Activated CD4-positive, alpha-beta T cell treated with anti-CD3 and anti-CD28 coated beads for 36 hours (primary cell): ENCODE data around the gene LRRC4C. TPM values are rescaled to one million over a fixed set of nuclear protein-coding genes. Genes with fewer than 3 reads are reported as not detected.
A peak's percentile ranks its signal among the peaks of the same experiment; 100 is the strongest.

Experiments
- ATAC-seq: fragments of 200-7000 bp; cut with Tn5 transposase; one replicate; pipeline ENCODE4 v1.10.0; 2021; ENCODE audit warnings: mild to moderate bottlenecking, moderate library complexity
- CTCF ChIA-PET: fragments of 350-600 bp; sonication (Branson Sonifier 250); formaldehyde crosslinking; loops from one replicate; lab custom pipeline; 2021; ENCODE audit warnings: antibody characterized with exemption; lab: Charles Lee
- POLR2A ChIA-PET: fragments of 350-600 bp; sonication (Branson Sonifier 250); formaldehyde crosslinking; loops from one replicate; lab custom pipeline; 2021; ENCODE audit warnings: antibody characterized with exemption, inconsistent platforms; lab: Charles Lee
- DNase-seq: peaks from one replicate; pipeline ENCODE4 v3.0.0-alpha.2; 2020
- H3K27ac Mint-ChIP-seq: one replicate; pipeline ENCODE4 v1.8.0; 2021; ENCODE audit warnings: mixed read lengths
- H3K27me3 Mint-ChIP-seq: one replicate; pipeline ENCODE4 v1.8.0; 2021; ENCODE audit warnings: mixed read lengths
- H3K36me3 Mint-ChIP-seq: one replicate; pipeline ENCODE4 v1.8.0; 2021; ENCODE audit warnings: low read depth, mixed read lengths
- H3K4me1 Mint-ChIP-seq: one replicate; pipeline ENCODE4 v1.8.0; 2021; ENCODE audit warnings: mixed read lengths
- H3K4me3 Mint-ChIP-seq: one replicate; pipeline ENCODE4 v1.8.0; 2021; ENCODE audit warnings: mild to moderate bottlenecking, moderate library complexity, mixed read lengths
- H3K9me3 Mint-ChIP-seq: one replicate; pipeline ENCODE4 v1.8.0; 2021; ENCODE audit warnings: low read depth, mixed read lengths
- intact Hi-C, 2 experiments: fragments of 100-400 bp; cut with DNase I in 1 of 2; cut with micrococcal nuclease in 1 of 2; formaldehyde crosslinking; loops; one replicate each; pipeline versions ENCODE4 v1.14.2 to v1.15.1; 2022 to 2024; cut with DNase I, micrococcal nuclease
- total RNA-seq, 2 experiments: library from RNA; stranded (reverse); gene quantifications; one replicate each; pipeline ENCODE4 v1.2.3, GENCODE V29; 2021

Gene LRRC4C
- total RNA-seq, 2 experiments from 2014 or later: not detected

DNA sequence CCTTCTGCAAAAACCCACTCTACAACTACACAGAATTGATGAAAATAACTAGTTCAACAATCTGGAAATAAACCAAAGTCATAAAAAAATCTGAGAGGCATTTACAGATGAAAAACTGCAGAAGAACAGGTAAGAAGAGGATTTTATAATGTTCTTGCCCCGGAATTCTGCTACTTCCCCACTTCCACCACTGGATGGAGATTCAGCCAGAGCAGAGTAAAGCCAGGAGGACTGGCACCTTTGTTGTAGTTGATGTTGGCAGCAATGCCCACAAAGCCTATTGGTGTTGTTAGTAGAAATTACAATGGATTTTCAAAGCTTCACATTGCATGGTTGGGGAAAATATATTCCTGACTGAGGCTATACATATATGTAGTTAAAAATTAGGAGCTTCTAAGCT is 640.2 kb downstream of the LRRC4C start:
- ChIA-PET POLR2A (no interaction called here), CTCF (no interaction called here)

GRCh38 chr11:40816976-40817375 is 642.5 kb downstream of the LRRC4C start:
- H3K27ac Mint-ChIP-seq: no peak overlapping the region
- peaks cover 24% of the 10 kb centered on the region for H3K9me3 Mint-ChIP-seq
- DNase-seq (no peak), ATAC-seq (no peak)
- H3K4me3 Mint-ChIP-seq: no peak overlapping the region
- no peaks in the 10 kb centered on the region for H3K27me3 Mint-ChIP-seq
- H3K4me1 Mint-ChIP-seq: no peaks in the 10 kb centered on the region
- CTCF ChIA-PET: no interaction called here
- intact Hi-C loops: no loop called here
- POLR2A ChIA-PET: no interaction called here
- H3K36me3 Mint-ChIP-seq: no peaks in the 10 kb centered on the region

More for the DNA sequence above, 640.2 kb downstream of the LRRC4C start:
- DNase-seq (no peak), ATAC-seq (no peak)
- H3K9me3 Mint-ChIP-seq: peaks cover 20% of the 10 kb centered on the region
- H3K27ac Mint-ChIP-seq: no peak overlapping the region
- H3K27me3 Mint-ChIP-seq: no peaks in the 10 kb centered on the region
- H3K4me3 Mint-ChIP-seq: no peak overlapping the region
- no peaks in the 10 kb centered on the region for H3K36me3 Mint-ChIP-seq
- intact Hi-C loops: no loop called here
- H3K4me1 Mint-ChIP-seq: no peaks in the 10 kb centered on the region

- Mint-ChIP-seq H3K4me3 (no peak overlapping the region), H3K9me3 (peaks cover 31% of the 10 kb centered on the region), H3K27ac (no peak overlapping the region), H3K4me1 (no peaks in the 10 kb centered on the region), H3K36me3 (no peaks in the 10 kb centered on the region), H3K27me3 (no peaks in the 10 kb centered on the region)
- ATAC-seq (no peak), DNase-seq (no peak)
- intact Hi-C loops: no loop called here
- CTCF ChIA-PET: no interaction called here
- POLR2A ChIA-PET: no interaction called here
Observed at GRCh38 chr11:40797981-40798380, 661.5 kb downstream of the LRRC4C start.

DNA sequence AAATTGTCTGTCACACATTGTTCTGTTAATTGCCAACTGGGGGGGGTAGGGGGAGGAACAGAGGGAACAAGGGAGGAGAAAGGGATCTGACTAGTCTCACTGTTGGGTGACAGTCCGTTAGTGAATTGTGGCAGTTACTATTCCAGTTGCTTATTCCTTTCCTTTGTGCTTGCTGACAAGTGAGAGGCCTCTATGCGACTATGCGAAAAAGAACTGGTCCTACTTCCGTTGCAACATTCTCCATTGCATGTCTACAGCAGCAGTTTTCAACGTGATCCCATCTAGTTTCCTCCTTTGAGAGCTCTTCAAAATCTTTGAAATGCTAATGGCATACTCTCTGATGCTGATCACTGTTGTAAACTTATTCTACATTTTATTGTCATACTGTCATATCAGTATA is 672.2 kb downstream of the LRRC4C start:
- CTCF ChIA-PET: no interaction called here
- no peaks in the 10 kb centered on the region for H3K36me3 Mint-ChIP-seq
- POLR2A ChIA-PET: no interaction called here
- intact Hi-C loops: no loop called here
- H3K27me3 Mint-ChIP-seq: no peaks in the 10 kb centered on the region
- H3K4me1 Mint-ChIP-seq: no peaks in the 10 kb centered on the region
- DNase-seq (no peak), ATAC-seq (no peak)
- no peak overlapping the region for H3K4me3 Mint-ChIP-seq
- peaks cover 14% of the 10 kb centered on the region for H3K9me3 Mint-ChIP-seq
- no peak overlapping the region for H3K27ac Mint-ChIP-seq

GRCh38 chr11:40763046-40763445 is 696.4 kb downstream of the LRRC4C start:
- DNase-seq: no peak
- intact Hi-C loops: no loop called here
- CTCF ChIA-PET: no interaction called here
- Mint-ChIP-seq H3K27me3 (no peaks in the 10 kb centered on the region), H3K27ac (no peak overlapping the region), H3K36me3 (no peaks in the 10 kb centered on the region), H3K4me3 (no peak overlapping the region), H3K9me3 (peaks cover 10% of the 10 kb centered on the region), H3K4me1 (no peaks in the 10 kb centered on the region)
- POLR2A ChIA-PET: no interaction called here
- ATAC-seq: no peak

GRCh38 chr11:40759341-40759740 is 700.1 kb downstream of the LRRC4C start:
- Mint-ChIP-seq H3K9me3 (peaks cover 16% of the 10 kb centered on the region), H3K4me3 (no peak overlapping the region), H3K27ac (no peak overlapping the region), H3K27me3 (no peaks in the 10 kb centered on the region), H3K36me3 (no peaks in the 10 kb centered on the region), H3K4me1 (no peaks in the 10 kb centered on the region)
- intact Hi-C loops: no loop called here
- ChIA-PET CTCF (no interaction called here), POLR2A (no interaction called here)
- no peak for ATAC-seq
- DNase-seq: no peak

- H3K9me3 Mint-ChIP-seq: peaks cover 10% of the 10 kb centered on the region
- ChIA-PET POLR2A (no interaction called here), CTCF (no interaction called here)
- H3K4me3 Mint-ChIP-seq: no peak overlapping the region
- ATAC-seq: no peak
- H3K27me3 Mint-ChIP-seq: no peaks in the 10 kb centered on the region
- H3K36me3 Mint-ChIP-seq: no peaks in the 10 kb centered on the region
- no peaks in the 10 kb centered on the region for H3K4me1 Mint-ChIP-seq
- intact Hi-C loops: no loop called here
- no peak for DNase-seq
- no peak overlapping the region for H3K27ac Mint-ChIP-seq
Observed at GRCh38 chr11:40754297-40754696, 705.2 kb downstream of the LRRC4C start.

DNA sequence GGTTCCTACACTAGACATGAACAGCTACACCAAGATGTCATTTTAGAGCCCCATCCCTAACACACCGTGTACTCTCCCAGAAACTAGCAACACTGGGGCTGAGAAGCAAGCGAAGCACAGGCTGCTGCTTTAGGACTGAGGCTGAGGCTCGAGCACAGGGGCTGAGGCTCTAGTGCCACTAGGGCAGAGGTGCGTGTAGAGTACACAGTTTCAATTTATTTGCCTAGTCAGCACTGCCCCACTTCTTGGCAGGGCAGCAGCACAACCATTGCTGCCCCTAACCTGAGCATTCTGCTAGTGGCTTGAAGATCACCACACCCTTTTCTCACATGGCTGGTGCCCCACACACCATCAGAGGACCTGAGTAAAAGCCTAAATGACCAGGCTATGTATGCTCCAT is 713.2 kb downstream of the LRRC4C start:
- no peak overlapping the region for H3K27ac Mint-ChIP-seq
- ChIA-PET CTCF (no interaction called here), POLR2A (no interaction called here)
- ATAC-seq: no peak
- intact Hi-C loops: no loop called here
- H3K27me3 Mint-ChIP-seq: no peaks in the 10 kb centered on the region
- H3K4me3 Mint-ChIP-seq: no peak overlapping the region
- H3K36me3 Mint-ChIP-seq: no peaks in the 10 kb centered on the region
- no peaks in the 10 kb centered on the region for H3K4me1 Mint-ChIP-seq
- DNase-seq: no peak
- H3K9me3 Mint-ChIP-seq: peaks cover 9% of the 10 kb centered on the region

DNA sequence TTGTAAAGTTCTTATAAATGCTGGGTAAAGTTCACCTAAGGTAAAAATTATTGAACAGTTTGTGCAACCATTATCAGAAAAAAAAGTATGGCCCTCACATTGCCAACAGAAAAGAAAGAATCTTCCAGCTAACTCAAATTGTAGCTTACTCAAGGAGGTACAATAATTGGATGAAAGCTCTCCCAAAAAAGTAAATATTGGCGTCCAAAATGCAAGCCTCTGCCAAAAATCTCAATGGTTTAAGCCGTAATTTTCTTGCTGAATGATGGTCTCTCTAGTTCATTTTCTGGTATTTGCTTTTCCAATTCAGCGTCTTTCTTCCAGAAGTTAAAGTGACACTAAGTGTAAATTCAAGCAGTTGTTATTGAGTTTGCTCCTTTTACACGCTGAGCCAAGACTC is 727.3 kb downstream of the LRRC4C start:
- POLR2A ChIA-PET: no interaction called here
- no peak for DNase-seq
- Mint-ChIP-seq H3K4me1 (no peaks in the 10 kb centered on the region), H3K27ac (no peak overlapping the region), H3K9me3 (peaks cover 11% of the 10 kb centered on the region), H3K36me3 (no peaks in the 10 kb centered on the region), H3K27me3 (no peaks in the 10 kb centered on the region), H3K4me3 (no peak overlapping the region)
- intact Hi-C loops: no loop called here
- no peak for ATAC-seq
- CTCF ChIA-PET: no interaction called here

DNA sequence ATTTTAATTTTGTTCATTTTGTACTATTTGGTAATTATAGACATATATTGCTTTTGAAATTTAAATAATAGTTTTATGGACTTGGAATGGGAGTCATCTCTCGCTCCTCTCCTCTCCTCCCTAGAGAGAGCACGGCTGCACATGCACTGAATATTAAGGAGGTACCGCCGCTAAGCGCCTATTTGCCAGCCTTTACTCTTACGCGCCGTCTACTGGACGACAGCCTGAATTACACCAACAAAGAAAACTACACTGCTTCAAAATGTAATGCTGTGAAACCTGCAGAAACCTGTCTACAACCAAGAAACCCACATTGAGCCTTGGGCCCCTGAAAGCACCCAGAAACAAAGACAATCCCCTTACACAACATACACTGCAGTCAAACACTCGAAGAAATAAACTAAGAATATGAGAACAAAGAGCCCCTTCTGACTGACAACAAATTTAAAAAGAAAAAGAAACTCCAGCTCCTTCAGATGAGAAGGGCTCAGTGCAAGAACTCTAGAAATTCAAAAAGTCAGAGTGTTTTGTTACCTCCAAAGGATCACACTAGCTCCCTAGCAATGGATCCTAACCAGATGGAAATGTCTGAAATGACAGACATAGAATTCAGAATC is 737.2 kb downstream of the LRRC4C start:
- no peak for ATAC-seq
- no peaks in the 10 kb centered on the region for H3K36me3 Mint-ChIP-seq
- intact Hi-C loops: loop anchor here in 1 of 2 experiments (5.0 kb wide), 1 partner anchor 415 kb away; no protein-coding TSS in a partner anchor
- peak; percentile 21 for DNase-seq
- H3K4me1 Mint-ChIP-seq: no peaks in the 10 kb centered on the region
- no peak overlapping the region for H3K4me3 Mint-ChIP-seq
- H3K9me3 Mint-ChIP-seq: peaks cover 12% of the 10 kb centered on the region
- H3K27ac Mint-ChIP-seq: no peak overlapping the region
- CTCF ChIA-PET: no interaction called here
- POLR2A ChIA-PET: no interaction called here
- H3K27me3 Mint-ChIP-seq: no peaks in the 10 kb centered on the region

- ChIA-PET POLR2A (no interaction called here), CTCF (no interaction called here)
- Mint-ChIP-seq H3K27ac (no peak overlapping the region), H3K27me3 (no peaks in the 10 kb centered on the region), H3K36me3 (no peaks in the 10 kb centered on the region), H3K4me1 (no peaks in the 10 kb centered on the region), H3K9me3 (no peaks in the 10 kb centered on the region), H3K4me3 (no peak overlapping the region)
- DNase-seq (no peak), ATAC-seq (no peak)
- intact Hi-C loops: no loop called here
Observed at GRCh38 chr11:40716344-40717130, 742.9 kb downstream of the LRRC4C start.

- H3K27ac Mint-ChIP-seq: no peak overlapping the region
- ATAC-seq (no peak), DNase-seq (no peak)
- H3K27me3 Mint-ChIP-seq: no peaks in the 10 kb centered on the region
- H3K9me3 Mint-ChIP-seq: peaks cover 3% of the 10 kb centered on the region
- ChIA-PET CTCF (no interaction called here), POLR2A (no interaction called here)
- H3K4me1 Mint-ChIP-seq: no peaks in the 10 kb centered on the region
- H3K4me3 Mint-ChIP-seq: no peak overlapping the region
- intact Hi-C loops: no loop called here
- no peaks in the 10 kb centered on the region for H3K36me3 Mint-ChIP-seq
Observed at GRCh38 chr11:40713083-40713482, 746.4 kb downstream of the LRRC4C start.
